ENCODE results near the gene CFLAR.
A peak's percentile ranks its signal among the peaks of the same experiment; 100 is the strongest.

CFLAR gene

DNA sequence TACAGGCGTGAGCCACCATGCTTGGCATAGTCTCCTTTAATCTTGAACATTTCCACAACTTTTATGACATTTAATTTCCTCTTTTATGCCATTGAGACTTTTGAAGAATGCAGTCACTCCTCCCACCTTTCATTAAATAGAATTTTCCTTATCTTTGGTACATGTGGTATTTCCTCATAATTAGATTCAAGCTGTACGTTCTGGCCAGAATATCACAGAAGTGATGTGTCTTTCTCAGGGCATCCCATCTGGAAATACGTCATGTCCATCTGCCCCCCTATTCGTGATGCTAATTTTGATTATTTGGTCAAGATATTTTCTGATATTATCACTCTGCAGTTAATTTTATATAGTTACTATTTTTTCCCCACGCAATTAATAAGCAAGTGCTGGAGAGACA lies 83.9 kb downstream of the CFLAR start:
- TF ChIP-seq, protein P1, sequence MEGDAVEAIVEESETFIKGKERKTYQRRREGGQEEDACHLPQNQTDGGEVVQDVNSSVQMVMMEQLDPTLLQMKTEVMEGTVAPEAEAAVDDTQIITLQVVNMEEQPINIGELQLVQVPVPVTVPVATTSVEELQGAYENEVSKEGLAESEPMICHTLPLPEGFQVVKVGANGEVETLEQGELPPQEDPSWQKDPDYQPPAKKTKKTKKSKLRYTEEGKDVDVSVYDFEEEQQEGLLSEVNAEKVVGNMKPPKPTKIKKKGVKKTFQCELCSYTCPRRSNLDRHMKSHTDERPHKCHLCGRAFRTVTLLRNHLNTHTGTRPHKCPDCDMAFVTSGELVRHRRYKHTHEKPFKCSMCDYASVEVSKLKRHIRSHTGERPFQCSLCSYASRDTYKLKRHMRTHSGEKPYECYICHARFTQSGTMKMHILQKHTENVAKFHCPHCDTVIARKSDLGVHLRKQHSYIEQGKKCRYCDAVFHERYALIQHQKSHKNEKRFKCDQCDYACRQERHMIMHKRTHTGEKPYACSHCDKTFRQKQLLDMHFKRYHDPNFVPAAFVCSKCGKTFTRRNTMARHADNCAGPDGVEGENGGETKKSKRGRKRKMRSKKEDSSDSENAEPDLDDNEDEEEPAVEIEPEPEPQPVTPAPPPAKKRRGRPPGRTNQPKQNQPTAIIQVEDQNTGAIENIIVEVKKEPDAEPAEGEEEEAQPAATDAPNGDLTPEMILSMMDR (IDR thresholded peaks at IDR 0.05; ENCODE audit: extremely low read depth, missing control alignments), result no peak
- DNase-seq (ENCODE audit: low spot score), result no peak

DNA sequence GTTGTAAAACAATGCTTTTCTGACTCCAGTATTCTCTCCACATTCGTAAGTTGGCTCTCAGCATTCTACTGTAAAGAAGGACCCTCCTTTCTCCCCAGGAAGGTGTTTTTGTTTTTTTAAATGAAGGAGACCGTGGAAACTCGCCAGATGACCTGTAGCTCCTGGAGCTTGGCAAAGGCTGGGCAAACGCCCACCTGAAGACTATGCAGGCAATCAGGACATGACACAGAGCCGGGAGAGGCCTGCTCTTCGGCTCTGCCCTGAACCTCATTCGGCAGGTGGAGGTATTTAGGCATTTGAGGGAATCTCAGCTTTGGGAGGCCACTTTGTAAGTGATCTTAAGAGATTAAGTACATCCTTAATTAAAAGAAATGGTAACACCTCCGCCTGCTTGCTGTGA lies 84.4 kb downstream of the CFLAR start:
- no peak for DNase-seq (ENCODE audit: low spot score)

DNA sequence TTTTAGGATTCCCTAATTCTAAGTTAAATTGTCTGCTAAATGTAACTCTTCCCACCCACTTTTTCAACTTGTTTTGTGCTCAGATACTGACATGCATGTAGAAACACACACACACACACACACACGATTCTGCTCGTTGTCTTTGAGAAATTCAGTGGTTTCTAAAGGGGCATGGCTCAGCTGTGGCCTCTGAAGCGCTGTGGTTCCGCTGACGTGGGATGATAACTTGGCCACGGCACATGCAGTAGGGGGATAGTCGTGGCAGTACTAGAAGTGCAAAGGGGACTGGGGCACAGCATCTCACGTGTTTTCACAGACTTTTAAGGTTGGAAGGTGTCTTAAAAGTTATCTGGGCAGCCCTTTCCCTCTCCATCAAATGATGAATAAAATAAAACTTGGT lies 85.4 kb downstream of the CFLAR start:
- no peak for DNase-seq (ENCODE audit: low spot score)
- TF ChIP-seq, protein P1 (IDR thresholded peaks at IDR 0.05; ENCODE audit: extremely low read depth, missing control alignments), result no peak

More for the DNA sequence above, 84.4 kb downstream of the CFLAR start:
- TF ChIP-seq, protein P1 (IDR thresholded peaks at IDR 0.05; ENCODE audit: extremely low read depth, missing control alignments), result no peak

DNA sequence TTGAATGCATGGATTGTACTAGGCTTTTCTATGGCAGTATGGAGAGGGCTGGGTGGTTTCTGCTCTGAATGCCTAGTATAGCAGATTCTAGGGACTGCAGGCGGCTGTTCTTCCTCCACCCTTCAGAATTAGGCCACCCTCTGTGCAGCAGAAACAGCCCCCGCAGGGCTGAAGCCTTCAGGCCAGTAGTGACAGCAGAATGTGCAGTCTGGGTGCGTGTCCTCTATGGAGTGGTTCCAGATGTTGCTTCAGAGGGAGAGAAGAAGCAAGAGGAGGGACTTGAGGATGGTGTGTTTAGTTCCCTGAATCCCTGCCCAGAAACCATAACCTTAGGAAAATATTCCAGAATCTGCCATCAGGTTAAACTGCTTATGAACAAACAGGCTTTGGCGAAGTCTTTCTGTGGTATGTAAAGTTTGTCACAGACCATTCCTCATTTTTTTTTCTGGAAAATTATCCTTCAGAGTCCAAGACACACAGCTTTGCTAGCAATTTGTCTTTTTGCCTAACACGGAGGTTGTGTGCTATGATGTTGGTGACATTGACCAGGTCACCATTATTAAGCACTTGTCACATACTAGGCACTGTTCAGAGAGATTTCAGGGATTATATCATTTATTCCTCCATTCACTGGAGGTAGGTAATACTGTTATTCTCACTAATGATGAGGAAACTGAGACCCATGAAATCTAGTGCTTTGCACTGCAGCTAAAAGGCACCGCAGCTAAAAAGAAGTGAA lies 88.1 kb downstream of the CFLAR start:
- TF ChIP-seq, protein P1 (IDR thresholded peaks at IDR 0.05; ENCODE audit: extremely low read depth, missing control alignments), result no peak

DNA sequence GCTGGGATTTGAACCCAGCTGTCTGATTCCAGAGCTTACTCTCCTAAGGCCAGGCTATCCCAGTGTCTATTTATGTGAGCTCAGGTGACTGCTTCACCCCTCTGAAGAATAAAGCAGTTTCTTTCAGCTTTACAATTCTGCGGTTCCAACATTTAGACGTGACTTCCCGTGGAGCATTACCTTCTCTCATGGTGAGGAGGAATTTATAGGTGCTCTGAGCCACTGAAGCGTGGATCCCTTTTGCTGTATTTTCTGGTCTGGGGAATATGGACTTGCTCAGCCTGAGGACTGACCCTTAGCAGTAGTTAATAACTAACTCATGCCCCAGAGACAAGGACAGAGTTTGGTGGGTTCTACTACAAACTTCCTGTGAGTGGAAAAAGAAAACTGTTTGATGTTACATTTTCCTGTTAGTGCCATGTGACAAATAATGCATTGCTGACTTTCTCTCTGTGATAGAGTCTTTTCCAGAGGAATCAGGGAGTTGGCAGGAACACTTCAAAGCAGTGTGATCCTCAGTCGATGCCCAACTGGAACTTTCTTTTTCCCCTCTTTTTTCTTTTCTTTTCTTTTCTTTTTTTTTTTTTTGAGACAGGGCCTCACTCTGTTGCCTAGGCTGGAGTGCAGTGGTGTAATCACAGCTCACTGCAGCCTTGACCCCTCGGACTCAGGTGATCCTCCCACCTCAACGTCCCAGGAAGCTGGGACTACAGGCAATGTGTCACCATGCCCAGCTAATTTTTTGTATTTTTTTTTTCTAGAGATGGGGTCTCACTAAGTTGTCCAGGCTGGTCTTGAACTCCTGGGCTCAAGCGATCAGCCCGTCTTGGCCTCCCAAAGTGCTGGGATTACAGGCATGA lies 88.9 kb downstream of the CFLAR start:
- DNase-seq (ENCODE audit: low spot score), result no peak
- TF ChIP-seq, protein P1 (IDR thresholded peaks at IDR 0.05; ENCODE audit: extremely low read depth, missing control alignments), result no peak

More for the DNA sequence above, 88.1 kb downstream of the CFLAR start:
- no peak for DNase-seq (ENCODE audit: low spot score)

DNA sequence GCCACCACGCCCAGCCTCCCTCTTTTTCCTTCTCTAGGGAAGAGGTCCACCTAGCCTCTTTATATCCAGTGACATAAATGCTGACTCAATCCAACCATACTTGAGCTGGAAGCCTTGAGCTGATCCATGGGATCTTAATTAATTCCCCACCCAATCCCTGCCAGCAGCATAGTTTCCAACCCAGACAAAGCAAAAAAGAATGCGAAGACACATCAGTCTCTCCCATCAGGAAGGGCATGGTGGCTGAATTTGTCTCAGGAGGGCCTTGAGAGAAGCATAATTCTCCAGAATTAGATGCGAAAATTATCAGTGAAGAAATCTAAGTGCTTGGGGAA lies 89.5 kb downstream of the CFLAR start:
- no peak for DNase-seq (ENCODE audit: low spot score)
- TF ChIP-seq, protein P1 (IDR thresholded peaks at IDR 0.05; ENCODE audit: extremely low read depth, missing control alignments), result no peak

DNA sequence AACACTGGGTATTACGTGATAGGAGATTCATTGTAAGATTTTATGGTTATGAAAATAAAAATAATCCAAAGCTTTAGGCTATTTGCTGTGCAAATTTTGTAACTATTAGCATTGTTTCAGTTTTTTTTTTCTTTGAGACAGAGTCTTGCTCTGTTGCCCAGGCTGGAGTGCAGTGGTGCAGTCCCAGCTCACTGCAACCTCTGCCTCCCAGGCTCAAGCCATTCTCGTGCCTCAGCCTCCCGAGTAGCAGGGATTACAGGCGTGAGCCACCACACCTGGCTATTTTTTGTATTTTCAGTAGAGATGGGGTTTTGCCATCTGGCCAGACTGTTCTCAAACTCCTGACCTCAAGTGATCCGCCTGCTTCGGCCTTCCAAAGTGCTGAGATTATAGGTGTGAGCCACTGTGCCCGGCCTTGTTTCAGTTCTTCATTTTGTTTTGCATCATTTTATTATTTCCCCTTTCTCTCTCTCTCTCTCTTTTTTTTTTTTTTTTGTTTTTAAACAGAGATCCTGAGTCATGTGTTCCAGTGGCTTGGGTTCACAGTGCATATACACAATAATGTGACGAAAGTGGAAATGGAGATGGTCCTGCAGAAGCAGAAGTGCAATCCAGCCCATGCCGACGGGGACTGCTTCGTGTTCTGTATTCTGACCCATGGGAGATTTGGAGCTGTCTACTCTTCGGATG lies 92.7 kb downstream of the CFLAR start:
- TF ChIP-seq, protein P1 (IDR thresholded peaks at IDR 0.05; ENCODE audit: extremely low read depth, missing control alignments), result no peak
- DNase-seq (ENCODE audit: low spot score), result peak; percentile 27
